ENCODE measurements around the gene ZDHHC8. TPM values are rescaled to one million over a fixed set of nuclear protein-coding genes. Genes with fewer than 3 reads are reported as not detected.

Gene ZDHHC8
- total RNA-seq, 4 donors from 2014 or later, result 26.0 to 64.2 (median 34.9) TPM

DNA sequence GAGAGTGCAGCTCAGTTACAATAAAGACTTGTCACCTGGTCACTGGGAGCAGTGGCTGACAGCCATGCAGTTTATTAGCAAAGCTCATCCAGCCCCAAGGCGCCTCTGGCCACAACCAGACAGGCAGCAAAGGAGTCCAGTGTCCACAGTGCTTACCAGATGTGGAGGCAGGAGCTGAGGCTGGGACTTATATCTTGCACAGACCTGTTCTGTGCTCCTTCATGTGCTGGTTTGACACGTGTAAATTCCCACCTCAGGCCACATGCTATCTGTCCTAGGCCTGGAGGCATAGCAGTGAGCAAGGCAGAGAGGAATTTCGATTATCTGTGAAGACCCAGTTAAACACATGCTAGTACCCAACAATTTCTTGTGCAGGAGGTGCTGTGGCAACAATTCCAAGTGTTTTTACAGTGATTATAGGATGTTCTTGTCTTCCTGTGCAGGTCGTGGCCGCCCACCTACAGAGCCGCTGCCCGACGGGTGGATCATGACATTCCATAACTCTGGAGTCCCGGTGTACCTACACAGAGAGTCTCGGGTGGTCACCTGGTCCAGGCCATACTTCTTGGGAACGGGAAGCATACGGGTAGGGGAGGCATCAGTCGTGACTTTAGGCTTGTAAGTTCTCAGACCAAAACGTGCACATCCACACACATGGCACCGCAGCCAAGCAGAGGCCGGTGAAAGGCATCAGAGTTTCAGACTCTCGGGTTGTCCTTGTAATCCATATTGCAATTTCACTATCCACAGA lies 42.2 kb upstream of the ZDHHC8 start:
- no peak overlapping the region for H3K27ac ChIP-seq
- TF ChIP-seq, protein P1, sequence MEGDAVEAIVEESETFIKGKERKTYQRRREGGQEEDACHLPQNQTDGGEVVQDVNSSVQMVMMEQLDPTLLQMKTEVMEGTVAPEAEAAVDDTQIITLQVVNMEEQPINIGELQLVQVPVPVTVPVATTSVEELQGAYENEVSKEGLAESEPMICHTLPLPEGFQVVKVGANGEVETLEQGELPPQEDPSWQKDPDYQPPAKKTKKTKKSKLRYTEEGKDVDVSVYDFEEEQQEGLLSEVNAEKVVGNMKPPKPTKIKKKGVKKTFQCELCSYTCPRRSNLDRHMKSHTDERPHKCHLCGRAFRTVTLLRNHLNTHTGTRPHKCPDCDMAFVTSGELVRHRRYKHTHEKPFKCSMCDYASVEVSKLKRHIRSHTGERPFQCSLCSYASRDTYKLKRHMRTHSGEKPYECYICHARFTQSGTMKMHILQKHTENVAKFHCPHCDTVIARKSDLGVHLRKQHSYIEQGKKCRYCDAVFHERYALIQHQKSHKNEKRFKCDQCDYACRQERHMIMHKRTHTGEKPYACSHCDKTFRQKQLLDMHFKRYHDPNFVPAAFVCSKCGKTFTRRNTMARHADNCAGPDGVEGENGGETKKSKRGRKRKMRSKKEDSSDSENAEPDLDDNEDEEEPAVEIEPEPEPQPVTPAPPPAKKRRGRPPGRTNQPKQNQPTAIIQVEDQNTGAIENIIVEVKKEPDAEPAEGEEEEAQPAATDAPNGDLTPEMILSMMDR (IDR thresholded peaks at IDR 0.05), result no peak
- TF ChIP-seq POLR2A (IDR thresholded peaks at IDR 0.05) (no peak), EP300 (IDR thresholded peaks at IDR 0.05) (no peak), POLR2AphosphoS5 (IDR thresholded peaks at IDR 0.05) (no peak)
- H3K4me3 ChIP-seq, result no peak overlapping the region
- no peak for DNase-seq (ENCODE audit: low spot score in 2 of 2)
- peaks cover 5% of the 10 kb centered on the region for H3K4me1 ChIP-seq
- 90% methylated on average over 13 of the region's 17 CpGs for WGBS
- no peaks in the 10 kb centered on the region for H3K9me3 ChIP-seq
- peaks cover 89% of the 10 kb centered on the region for H3K36me3 ChIP-seq
- no peaks in the 10 kb centered on the region for H3K27me3 ChIP-seq

DNA sequence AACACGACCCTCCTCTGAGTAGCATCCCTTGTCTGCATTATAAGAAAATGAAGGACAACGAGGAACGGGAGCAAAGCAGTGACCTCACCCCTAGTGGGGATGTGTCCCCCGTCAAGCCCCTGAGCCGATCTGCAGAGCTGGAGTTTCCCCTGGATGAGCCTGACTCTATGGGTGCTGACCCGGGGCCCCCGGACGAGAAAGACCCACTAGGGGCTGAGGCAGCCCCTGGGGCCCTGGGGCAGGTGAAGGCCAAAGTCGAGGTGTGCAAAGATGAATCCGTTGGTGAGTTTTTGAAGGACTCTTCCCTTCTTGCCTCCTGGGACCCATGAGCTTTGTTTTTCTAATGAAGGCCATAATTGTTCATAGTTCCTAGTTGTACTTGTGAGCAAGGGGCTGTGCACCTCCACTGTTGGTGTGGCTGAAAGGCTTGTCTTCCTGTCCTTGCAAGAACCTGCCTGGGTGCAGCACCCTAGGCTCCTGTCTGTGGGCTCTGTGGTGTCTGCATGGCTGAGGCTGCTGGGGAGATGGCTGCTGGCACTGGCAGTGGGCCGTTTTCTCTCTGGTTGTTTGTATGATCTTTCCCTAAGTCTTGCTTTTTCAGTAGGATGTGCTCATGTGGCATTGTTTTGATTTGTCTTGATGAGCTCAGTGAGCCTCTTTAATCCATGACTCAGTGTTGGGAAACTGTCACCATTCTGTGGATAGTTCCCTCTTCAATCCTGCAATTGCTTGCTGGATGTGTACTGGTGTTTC lies 41.5 kb upstream of the ZDHHC8 start:
- TF ChIP-seq, protein P1 (IDR thresholded peaks at IDR 0.05), result no peak
- no peak for TF ChIP-seq EP300 (IDR thresholded peaks at IDR 0.05)
- no peak for TF ChIP-seq POLR2AphosphoS5 (IDR thresholded peaks at IDR 0.05)
- no peak for TF ChIP-seq POLR2A (IDR thresholded peaks at IDR 0.05)
- peaks cover 97% of the 10 kb centered on the region for H3K36me3 ChIP-seq
- H3K4me1 ChIP-seq, result no peaks in the 10 kb centered on the region
- no peaks in the 10 kb centered on the region for H3K9me3 ChIP-seq
- H3K4me3 ChIP-seq, result no peak overlapping the region
- WGBS, result 96% methylated on average over 8 of the region's 11 CpGs
- H3K27me3 ChIP-seq, result no peaks in the 10 kb centered on the region
- no peak overlapping the region for H3K27ac ChIP-seq
- DNase-seq (ENCODE audit: low spot score in 2 of 2), result no peak

DNA sequence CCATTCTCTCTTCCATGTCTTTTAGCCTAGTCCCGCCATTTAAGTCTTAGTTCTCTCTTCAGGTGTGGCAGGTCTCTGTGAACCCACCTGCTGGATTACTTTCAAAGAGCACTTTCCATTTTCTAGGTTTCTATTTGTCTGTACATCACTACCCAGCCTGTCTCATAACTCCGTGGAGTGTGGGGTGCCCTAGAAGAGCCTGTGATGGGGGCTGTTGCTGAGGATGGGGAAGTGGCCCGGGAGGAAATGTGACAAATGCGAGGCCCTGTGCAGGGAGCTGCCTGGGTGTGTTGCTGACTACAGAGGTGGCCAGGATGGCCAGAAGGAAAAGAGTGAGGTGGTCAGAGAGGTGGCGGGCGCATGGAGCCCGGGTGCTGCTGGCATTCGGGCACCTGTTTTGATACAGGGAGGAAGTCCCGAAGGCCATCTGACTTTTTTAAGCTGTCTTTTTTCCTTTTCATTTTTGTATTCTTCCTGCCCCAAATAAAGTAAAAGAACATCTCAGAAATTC lies 40.8 kb upstream of the ZDHHC8 start:
- Histone ChIP-seq H3K4me3 (no peak overlapping the region), H3K9me3 (no peaks in the 10 kb centered on the region), H3K27ac (no peak overlapping the region), H3K27me3 (no peaks in the 10 kb centered on the region), H3K4me1 (no peaks in the 10 kb centered on the region), H3K36me3 (peaks cover 100% of the 10 kb centered on the region)
- TF ChIP-seq POLR2AphosphoS5 (IDR thresholded peaks at IDR 0.05), result no peak
- TF ChIP-seq, protein P1 (IDR thresholded peaks at IDR 0.05), result no peak
- no peak for TF ChIP-seq EP300 (IDR thresholded peaks at IDR 0.05)
- no peak for DNase-seq (ENCODE audit: low spot score in 2 of 2)
- WGBS, result 91% methylated on average over 9 of the region's 9 CpGs

DNA sequence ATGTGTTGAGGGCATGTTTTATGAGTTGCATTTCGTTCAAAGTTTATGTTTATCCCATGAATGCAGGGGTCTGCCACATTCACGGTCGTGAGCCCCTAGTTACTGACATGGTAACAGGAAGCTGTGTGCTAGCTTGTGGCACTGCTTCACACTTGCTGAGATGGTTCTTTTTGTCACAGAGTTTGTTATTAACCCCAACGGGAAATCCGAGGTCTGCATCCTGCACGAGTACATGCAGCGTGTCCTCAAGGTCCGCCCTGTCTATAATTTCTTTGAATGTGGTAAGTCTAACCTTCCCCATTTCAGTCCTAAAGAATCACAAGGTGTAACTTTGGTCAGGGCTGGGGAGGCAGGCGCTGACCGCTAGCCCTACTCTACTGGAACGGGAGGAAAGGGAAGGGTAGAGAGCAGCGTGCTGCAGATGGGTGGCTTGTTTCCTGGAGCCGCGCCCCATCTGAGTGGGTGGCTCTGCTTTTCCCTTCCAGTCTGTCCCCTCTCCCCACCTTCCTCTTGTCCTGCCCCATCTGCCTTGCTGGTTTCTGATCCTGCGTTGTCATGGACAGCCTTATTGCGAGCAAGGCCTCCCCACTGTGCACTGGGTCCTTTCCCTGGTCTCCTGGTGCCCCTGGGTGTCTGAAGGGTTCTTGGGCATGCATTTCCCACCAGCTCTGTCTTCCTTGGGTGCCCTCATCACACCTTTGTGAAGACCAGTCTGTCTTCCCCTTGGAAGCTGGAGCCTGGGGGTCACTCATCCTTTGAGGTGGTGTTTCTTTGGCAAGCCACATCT lies 39.7 kb upstream of the ZDHHC8 start:
- peaks cover 100% of the 10 kb centered on the region for H3K36me3 ChIP-seq
- H3K4me1 ChIP-seq, result no peaks in the 10 kb centered on the region
- H3K27ac ChIP-seq, result no peak overlapping the region
- TF ChIP-seq POLR2AphosphoS5 (IDR thresholded peaks at IDR 0.05) (no peak), POLR2A (IDR thresholded peaks at IDR 0.05) (no peak), EP300 (IDR thresholded peaks at IDR 0.05) (no peak)
- TF ChIP-seq, protein P1 (IDR thresholded peaks at IDR 0.05), result no peak
- H3K4me3 ChIP-seq, result no peak overlapping the region
- peaks cover 3% of the 10 kb centered on the region for H3K9me3 ChIP-seq
- no peaks in the 10 kb centered on the region for H3K27me3 ChIP-seq
- DNase-seq (ENCODE audit: low spot score in 2 of 2), result no peak
- 92% methylated on average over 16 of the region's 16 CpGs for WGBS
